Endodermal cell (in vitro differentiated cells): Measurements from ENCODE around the gene TRIM46. TPM values are rescaled to one million over a fixed set of nuclear protein-coding genes. Genes with fewer than 3 reads are reported as not detected.
A peak's percentile ranks its signal among the peaks of the same experiment; 100 is the strongest.
"Not testable (repeated sequence)": the region's sequence is repeated elsewhere in the genome, so short reads cannot be mapped to it uniquely, and the experiment has no call there.

Experiments
- DNase-seq: peaks from one replicate; pipeline ENCODE4 v3.0.0-alpha.2; 2017
- H3K27ac ChIP-seq: 2 replicates; pipeline ENCODE4 v1.5.1; 2013; ENCODE audit warnings: mild to moderate bottlenecking, low read depth, low read length, moderate library complexity
- H3K27me3 ChIP-seq: 2 replicates; pipeline ENCODE4 v1.6.1; 2013; ENCODE audit warnings: mild to moderate bottlenecking, low read length, moderate library complexity; ENCODE audit not compliant: insufficient read depth, control insufficient read depth, poor library complexity, severe bottlenecking
- H3K36me3 ChIP-seq: 2 replicates; pipeline ENCODE4 v1.7.0; 2013; ENCODE audit warnings: mild to moderate bottlenecking, low read length, moderate library complexity; ENCODE audit not compliant: control insufficient read depth, insufficient read depth
- H3K4me1 ChIP-seq: one replicate; pipeline ENCODE4 v1.7.0; 2013; ENCODE audit warnings: low read length; ENCODE audit not compliant: control insufficient read depth, insufficient read depth
- H3K4me3 ChIP-seq: 2 replicates; pipeline ENCODE4 v1.5.1; 2013; ENCODE audit warnings: mild to moderate bottlenecking, low read length, moderate library complexity
- H3K9ac ChIP-seq: 2 replicates; pipeline ENCODE4 v1.6.1; 2013; ENCODE audit warnings: mild to moderate bottlenecking, low read length, moderate library complexity; ENCODE audit not compliant: poor library complexity, severe bottlenecking; ENCODE audit errors: extremely low read depth
- H3K9me3 ChIP-seq: 2 replicates; pipeline ENCODE4 v1.6.1; 2013; ENCODE audit warnings: mild to moderate bottlenecking, low read length, moderate library complexity; ENCODE audit not compliant: control insufficient read depth
- H3K27ac Mint-ChIP-seq: 2 replicates; pipeline ENCODE4 v1.8.0; 2020; ENCODE audit warnings: mixed read lengths
- H3K27me3 Mint-ChIP-seq: 2 replicates; pipeline ENCODE4 v1.8.0; 2021; ENCODE audit warnings: mild to moderate bottlenecking, mixed read lengths; ENCODE audit not compliant: insufficient read depth
- H3K36me3 Mint-ChIP-seq: 2 replicates; pipeline ENCODE4 v1.8.0; 2020; ENCODE audit warnings: low read depth, mixed read lengths
- H3K4me1 Mint-ChIP-seq: 2 replicates; pipeline ENCODE4 v1.8.0; 2020; ENCODE audit warnings: mixed read lengths
- H3K4me3 Mint-ChIP-seq: 2 replicates; pipeline ENCODE4 v1.8.0; 2020; ENCODE audit warnings: mild to moderate bottlenecking, moderate library complexity, mixed read lengths
- H3K9me3 Mint-ChIP-seq: 2 replicates; pipeline ENCODE4 v1.8.0; 2020; ENCODE audit warnings: mild to moderate bottlenecking, mixed read lengths
- WGBS, 2 experiments: methylation state at CpG; one replicate each; pipeline versions ENCODE4 v1.1.5 to v1.1.7; 2013; ENCODE audit warnings: missing lambda C conversion rate in 2 of 2, mixed read lengths in 1 of 2; ENCODE audit not compliant: insufficient coverage in 1 of 2, insufficient read length in 1 of 2; 5-methylcytosine and 5-hydroxymethylcytosine counted together
- total RNA-seq, 2 donors: library from RNA; stranded (reverse); fragmentation: NEBNext Ultra II Directional in 1 of 2; extraction: Animal tissue kit (Norgen Biotek cat#: 25700) in 1 of 2; gene quantifications; 2 replicates in 1 of 2; 3 replicates in 1 of 2; pipeline ENCODE4 v1.2.1, GENCODE V29; 2021
- TF ChIP-seq, protein P1 (sequence below): fragments of 200-600 bp; sonication (generic); conservative IDR thresholded peaks from 2 replicates; pipeline ENCODE4 v1.5.0; 2021; ENCODE audit warnings: antibody characterized with exemption, mild to moderate bottlenecking

Gene TRIM46
- total RNA-seq, 2 donors from 2014 or later, result 5.1 to 7.1 TPM

DNA sequence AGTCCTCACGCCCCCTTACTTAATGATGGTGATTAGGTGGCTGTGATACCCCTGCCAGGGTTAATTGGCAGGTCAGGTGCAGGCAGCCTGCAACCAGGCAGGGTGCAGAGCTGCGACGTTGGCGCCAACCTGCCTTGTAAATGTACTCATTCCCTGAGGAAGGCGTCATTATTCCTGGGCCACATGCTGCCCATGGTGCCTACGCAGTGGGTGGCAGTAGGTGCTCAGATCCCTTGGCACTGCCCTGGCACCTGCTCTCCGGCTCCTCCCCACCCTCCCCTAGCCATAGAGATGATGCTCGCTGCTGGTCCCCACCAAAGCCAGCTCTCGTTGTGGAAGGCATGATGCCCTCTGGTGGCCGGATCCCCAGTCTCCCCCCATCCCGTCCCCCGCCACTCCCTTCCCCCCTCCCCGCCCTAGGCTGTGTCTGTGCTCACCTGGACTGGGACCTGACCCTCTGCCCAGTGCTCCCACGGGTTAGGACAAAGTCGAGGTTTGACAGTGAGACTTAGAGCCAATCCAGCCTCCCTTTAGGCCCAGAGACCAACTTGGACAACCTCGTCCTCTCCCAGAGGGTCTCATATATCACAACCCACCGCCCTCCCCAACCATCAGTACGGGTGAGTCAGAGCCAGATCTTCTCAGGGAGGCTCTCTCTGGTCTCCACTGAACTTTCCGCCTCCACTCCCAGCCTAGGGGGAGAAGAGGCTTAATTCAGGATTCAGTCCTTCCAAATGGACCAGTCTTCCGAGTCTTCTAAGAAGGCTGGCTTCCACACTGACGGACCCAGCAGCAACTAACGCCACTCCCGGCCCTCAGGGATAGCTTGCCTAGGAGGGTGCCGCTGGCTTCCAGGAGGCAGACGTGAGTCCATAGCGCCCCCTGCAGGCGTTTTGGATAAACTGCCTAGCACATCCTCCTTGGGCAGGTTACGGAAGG lies 6.2 kb upstream of the TRIM46 start:
- TF ChIP-seq, protein P1, sequence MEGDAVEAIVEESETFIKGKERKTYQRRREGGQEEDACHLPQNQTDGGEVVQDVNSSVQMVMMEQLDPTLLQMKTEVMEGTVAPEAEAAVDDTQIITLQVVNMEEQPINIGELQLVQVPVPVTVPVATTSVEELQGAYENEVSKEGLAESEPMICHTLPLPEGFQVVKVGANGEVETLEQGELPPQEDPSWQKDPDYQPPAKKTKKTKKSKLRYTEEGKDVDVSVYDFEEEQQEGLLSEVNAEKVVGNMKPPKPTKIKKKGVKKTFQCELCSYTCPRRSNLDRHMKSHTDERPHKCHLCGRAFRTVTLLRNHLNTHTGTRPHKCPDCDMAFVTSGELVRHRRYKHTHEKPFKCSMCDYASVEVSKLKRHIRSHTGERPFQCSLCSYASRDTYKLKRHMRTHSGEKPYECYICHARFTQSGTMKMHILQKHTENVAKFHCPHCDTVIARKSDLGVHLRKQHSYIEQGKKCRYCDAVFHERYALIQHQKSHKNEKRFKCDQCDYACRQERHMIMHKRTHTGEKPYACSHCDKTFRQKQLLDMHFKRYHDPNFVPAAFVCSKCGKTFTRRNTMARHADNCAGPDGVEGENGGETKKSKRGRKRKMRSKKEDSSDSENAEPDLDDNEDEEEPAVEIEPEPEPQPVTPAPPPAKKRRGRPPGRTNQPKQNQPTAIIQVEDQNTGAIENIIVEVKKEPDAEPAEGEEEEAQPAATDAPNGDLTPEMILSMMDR, result peak; percentile 84
- Histone ChIP-seq H3K4me1 (no peaks in the 10 kb centered on the region), H3K27ac (no peak overlapping the region), H3K9ac (no peak overlapping the region), H3K27me3 (no peaks in the 10 kb centered on the region), H3K9me3 (no peaks in the 10 kb centered on the region), H3K36me3 (peaks cover 13% of the 10 kb centered on the region), H3K4me3 (peak overlapping the region; percentile 78)
- H3K36me3 Mint-ChIP-seq, result peaks cover 16% of the 10 kb centered on the region
- no peak overlapping the region for H3K27ac Mint-ChIP-seq
- DNase-seq, result peak; percentile 97
- H3K4me3 Mint-ChIP-seq, result peak overlapping the region; percentile 55
- no peaks in the 10 kb centered on the region for H3K27me3 Mint-ChIP-seq
- no peaks in the 10 kb centered on the region for H3K9me3 Mint-ChIP-seq
- H3K4me1 Mint-ChIP-seq, result peaks cover 8% of the 10 kb centered on the region
- 14 to 25% methylated on average over 15 to 28 of the region's 28 CpGs for WGBS, 2 experiments

DNA sequence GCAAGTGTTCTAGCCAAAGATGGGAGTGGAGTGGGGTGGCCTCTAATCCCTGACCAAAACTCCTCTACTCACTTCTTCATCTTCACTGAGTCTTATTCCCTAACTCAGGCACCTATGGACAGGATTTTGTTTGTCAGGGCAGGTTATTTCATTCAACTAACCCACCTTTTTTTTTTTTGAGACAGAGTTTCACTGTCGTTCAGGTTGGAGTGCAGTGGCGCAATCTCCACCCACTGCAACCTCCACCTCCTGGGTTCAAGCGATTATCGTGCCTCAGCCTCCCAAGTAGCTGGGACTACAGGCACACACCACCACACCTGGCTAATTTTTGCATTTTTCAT lies 5.6 kb upstream of the TRIM46 start:
- not testable (repeated sequence) for H3K27ac Mint-ChIP-seq, H3K27me3 Mint-ChIP-seq, DNase-seq, H3K9me3 ChIP-seq, H3K4me1 Mint-ChIP-seq, H3K4me1 ChIP-seq, H3K27ac ChIP-seq, H3K9me3 Mint-ChIP-seq, H3K9ac ChIP-seq, H3K27me3 ChIP-seq, H3K4me3 ChIP-seq
- 66 to 72% methylated on average over 4 of the region's 4 CpGs for WGBS, 2 experiments
- peaks cover 13% of the 10 kb centered on the region for H3K36me3 ChIP-seq
- Mint-ChIP-seq H3K4me3 (peak overlapping the region; percentile 55), H3K36me3 (peaks cover 16% of the 10 kb centered on the region)

DNA sequence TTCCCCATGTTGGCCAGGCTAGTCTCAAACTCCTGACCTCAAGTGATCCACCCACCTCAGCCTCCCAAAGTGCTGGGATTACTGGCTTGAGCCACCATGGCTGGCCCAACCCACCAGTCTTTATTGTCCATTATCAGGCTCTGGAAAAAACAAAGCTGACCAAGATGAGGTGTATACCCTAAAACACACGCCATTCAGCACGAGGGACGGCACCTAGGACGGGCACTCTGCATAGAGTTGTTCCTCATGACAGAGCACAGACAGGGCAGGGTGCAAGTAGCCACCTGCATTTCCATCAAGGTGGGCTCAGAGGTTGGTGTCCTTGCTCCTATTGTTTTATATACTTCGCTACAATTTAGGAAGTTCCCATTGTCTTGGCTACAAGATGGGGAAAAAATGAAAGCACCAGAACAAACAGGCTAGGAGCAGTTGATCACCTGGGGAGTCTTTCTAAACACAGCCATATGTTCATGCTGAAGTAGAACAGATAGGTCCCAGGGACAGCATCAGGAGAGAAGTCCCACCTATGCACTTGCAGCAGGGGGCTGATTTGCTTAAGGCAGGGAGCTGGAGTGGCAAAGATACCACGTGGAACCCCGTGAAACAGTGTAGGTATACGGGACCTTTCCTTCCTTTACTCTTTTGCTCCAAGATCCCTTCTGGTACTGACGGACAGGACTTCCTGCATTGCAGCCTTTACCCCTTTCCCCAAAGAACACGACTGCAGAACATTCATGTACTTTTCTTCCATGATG lies 5.0 kb upstream of the TRIM46 start:
- DNase-seq, result peak; percentile 35
- no peak overlapping the region for H3K4me3 Mint-ChIP-seq
- peaks cover 2% of the 10 kb centered on the region for H3K27me3 Mint-ChIP-seq
- TF ChIP-seq, protein P1, result no peak
- Histone ChIP-seq H3K4me3 (no peak overlapping the region), H3K4me1 (no peaks in the 10 kb centered on the region), H3K27ac (no peak overlapping the region), H3K9me3 (no peaks in the 10 kb centered on the region), H3K9ac (no peak overlapping the region), H3K27me3 (no peaks in the 10 kb centered on the region), H3K36me3 (peaks cover 13% of the 10 kb centered on the region)
- 93 to 98% methylated on average over 8 to 10 of the region's 10 CpGs for WGBS, 2 experiments
- peaks cover 13% of the 10 kb centered on the region for H3K4me1 Mint-ChIP-seq
- H3K9me3 Mint-ChIP-seq, result no peaks in the 10 kb centered on the region
- H3K27ac Mint-ChIP-seq, result no peak overlapping the region
- peaks cover 16% of the 10 kb centered on the region for H3K36me3 Mint-ChIP-seq
